ENCODE measurements around the gene NET1.

The NET1 gene

DNA sequence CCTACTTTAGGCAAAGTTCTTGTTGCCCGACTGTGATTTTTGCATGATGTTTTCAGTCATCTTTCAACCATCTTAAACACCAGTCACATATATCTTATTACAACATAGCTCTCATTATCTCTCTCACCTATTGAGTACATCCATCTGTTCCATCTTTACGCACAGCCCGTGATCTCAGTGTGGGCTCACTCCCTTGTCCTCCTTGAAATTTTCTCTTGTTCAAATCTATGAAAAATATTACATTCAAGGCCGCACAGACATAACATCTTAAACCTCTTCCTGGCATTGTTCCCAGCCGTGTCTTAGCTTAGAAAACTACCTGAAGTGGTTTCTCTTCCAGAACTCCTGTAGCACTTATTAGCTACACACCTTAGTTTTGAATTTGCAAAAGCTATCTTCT, 32.6 kb downstream of the NET1 start:
- DNase-seq, result no peak

DNA sequence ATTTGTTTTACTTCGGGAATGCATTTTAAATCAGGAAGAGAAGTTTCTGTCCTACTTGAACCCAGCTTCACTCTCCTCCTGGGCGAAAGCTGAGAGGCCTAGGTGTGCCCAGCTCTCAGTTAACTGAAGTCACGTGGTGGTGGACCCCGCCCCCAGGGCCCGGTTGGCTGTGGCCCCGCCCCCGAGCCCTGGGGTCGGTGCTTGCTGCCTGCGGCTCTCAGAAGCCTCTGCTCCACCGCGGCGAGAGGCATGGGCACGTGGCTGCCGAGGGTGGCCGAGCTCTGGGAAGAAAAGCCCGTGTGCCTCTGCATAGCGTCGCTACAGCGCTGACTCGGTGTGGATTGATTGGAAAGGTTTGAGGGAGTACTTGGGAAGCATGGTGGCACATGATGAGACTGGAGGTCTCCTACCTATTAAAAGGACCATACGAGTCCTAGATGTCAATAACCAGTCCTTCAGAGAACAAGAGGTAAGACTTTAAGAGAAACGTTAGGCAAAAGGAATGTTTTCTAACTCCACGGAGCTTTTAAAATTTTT, 34.1 kb downstream of the NET1 start:
- DNase-seq, result peak; percentile 74

GRCh38 chr10:5447056-5447455, 34.7 kb downstream of the NET1 start:
- no peak for DNase-seq

DNA sequence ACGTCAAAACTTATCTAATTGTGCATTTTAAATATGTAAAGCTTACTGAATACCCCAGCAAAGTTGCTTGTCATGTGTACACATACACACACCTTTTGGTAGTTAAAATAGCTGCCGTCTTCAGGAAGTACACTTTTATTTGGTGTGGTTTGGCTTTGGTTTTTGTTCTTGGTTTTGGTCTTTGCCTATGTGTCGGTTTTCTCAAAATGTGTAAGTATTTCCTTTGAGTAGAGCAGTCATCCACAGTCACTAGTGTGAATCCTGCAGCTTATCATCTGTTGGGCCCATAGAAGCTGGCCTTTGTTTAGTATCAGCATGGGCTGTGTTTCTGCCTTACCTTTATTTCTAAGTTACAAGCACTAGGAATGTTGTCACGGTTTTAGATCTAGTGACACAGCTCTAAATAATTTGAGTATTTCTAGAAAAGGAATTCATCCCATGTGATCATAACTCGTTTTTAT, 35.3 kb downstream of the NET1 start:
- no peak for DNase-seq

DNA sequence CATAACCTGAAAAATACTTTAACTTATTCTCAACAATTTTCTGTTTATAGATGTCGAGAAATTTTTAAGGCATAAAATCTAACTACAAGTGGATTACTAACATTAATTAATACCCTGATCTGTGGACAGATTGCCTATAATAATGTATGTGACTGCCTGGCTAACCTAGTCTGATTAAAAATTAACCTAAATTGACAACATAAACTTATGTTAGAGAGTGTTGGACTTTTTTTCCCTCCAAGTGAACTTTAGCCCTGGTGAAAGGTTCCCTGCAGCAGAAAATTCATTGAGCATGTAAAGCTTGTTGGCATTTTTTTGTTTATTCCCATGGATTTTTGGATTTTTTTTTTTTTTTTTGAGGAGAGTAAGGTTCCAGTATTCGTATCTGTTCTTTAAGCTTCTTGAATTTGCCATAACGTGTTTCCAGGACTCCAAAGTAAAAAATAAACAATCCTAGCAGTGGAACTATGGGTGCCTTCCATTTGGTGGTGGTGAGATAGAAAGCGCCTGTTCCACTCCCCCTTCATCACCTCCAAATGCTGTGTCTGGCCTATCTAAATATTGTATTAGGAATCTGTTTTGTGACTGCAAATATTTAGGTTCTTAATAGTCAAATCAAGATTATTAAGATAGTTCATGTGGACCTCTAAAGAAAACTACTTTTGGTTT, 36.1 kb downstream of the NET1 start:
- no peak for DNase-seq

GRCh38 chr10:5449227-5449626, 36.9 kb downstream of the NET1 start:
- DNase-seq, result no peak

DNA sequence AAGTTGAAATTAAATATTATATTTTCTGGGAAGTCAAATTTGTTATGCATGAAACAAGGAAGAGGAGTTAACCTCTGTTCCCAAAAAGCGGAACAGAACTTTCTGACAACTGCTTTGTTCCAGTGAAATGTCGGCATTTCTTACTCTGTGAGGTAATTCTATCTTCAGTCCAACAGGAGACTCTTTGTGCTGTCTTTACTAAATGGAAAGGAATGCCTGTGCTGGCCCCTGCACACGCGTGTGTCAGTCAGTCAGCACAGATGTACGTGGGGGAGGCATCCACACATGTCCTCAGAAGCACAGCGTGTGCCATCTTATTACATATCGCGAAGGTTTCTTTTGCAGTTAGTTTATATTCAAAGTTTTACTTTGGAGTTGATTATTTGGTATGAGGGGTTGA, 37.5 kb downstream of the NET1 start:
- no peak for DNase-seq

DNA sequence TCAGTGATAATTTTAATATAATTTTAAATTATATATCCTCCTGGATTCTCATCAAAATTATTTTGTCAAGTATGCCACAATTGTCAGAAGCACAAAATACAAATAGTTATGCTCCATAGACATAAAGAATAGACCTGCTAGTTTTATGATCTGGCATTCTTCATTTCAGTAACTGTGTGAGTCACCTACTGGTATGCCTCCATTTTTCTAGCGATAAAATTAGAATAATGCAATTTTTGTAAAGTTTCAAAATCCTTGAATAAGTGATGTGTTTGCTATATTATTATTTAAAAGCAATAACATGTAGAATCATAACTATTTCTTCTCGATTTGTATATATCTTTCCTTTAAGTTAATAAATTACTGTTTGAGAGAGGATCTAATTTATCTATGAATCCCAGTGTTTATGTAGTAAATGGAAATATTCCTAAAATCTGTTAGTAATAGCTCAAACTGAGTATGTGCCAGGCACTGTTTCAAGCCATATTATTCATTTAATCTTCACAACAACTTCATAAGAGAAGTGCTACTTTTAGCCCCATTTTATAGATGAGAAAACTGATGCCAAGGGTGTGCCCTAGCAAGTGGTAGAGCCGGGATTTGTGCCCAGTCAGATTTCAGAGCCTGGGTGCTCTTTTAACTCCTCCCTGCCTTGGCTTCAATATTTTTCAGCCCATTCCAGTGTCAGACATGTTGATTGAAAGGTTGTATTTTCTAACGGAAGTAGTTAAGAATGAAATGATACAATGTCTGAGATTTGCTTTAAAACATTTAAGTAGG, 38.4 kb downstream of the NET1 start:
- DNase-seq, result no peak

DNA sequence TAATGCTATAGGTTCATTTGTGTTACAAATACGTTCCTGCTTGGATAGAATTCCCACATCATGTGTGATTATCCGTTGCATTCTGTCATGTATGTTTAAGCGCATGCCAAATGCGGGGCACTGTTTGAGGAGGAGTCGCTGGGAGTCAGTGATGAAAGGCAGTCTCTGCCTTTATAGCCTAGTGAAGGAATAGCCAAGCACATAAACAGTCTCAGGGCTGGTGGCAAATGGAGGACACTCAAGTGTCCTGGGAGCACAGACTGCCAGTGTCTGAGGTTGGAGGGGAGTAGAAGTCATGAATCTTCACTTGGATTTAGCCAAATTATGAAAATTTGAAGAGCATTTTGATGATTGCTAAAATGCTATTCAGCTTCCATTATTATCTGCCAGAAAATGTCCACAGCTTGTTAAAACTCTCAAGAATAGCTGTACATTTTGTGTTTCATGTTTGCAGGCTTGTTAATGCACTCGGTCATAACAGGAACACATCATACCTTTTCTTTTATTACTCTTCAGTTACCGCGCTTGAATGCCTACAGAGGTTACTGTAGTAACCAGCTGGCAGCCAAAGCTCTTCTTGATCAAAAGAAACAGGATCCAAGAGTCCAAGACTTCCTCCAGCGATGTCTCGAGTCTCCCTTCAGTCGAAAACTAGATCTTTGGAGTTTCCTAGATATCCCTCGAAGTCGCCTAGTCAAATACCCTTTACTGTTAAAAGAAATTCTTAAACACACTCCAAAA, 41.6 kb downstream of the NET1 start:
- no peak for DNase-seq

- DNase-seq, result no peak
These were observed 44.2 kb downstream of the NET1 start for GRCh38 chr10:5456563-5456962.

DNA sequence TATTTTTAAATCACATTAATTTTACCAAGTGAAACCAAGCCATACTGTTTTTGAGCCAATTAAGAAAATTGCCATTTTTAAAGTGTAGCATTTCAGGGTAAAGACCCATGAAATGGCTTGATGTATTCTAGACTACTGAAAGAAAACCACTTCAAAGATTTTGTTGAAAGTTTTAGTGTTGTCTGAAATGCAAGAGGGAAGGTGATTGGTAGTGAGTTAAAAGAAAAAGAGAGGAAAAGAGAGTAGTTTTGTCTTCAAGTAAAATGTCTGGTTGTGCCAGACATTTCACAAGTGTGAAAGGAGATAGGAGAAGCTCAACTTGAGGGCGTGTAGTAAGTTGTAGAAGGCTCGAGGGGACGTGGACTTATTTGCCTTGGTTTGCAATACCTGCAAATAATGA, 45.4 kb downstream of the NET1 start:
- DNase-seq, result no peak

DNA sequence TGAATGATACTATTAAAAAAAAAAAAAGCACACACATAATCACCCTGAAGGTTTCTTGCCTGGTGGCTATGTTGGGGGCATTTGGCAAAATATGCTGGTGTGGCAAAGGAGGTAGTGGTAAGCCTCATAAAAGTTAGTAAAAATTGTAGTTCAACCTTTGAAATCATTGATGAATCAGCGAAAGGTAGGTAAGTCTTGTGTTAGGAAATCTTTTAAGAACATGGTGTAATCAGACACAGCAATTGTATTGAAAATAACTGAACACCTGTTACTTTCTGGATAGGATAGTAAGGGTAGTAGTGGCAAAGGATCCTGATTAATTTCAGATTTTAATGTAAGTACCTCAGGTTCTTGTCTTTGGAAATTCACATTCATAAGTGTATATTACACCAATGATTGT, 46.1 kb downstream of the NET1 start:
- no peak for DNase-seq

GRCh38 chr10:5458949-5459747, 46.8 kb downstream of the NET1 start:
- DNase-seq, result no peak

GRCh38 chr10:5460468-5461202, 48.3 kb downstream of the NET1 start:
- peak; percentile 52 for DNase-seq

- DNase-seq, result no peak
These were observed 48.8 kb downstream of the NET1 start for GRCh38 chr10:5461203-5461588.

DNA sequence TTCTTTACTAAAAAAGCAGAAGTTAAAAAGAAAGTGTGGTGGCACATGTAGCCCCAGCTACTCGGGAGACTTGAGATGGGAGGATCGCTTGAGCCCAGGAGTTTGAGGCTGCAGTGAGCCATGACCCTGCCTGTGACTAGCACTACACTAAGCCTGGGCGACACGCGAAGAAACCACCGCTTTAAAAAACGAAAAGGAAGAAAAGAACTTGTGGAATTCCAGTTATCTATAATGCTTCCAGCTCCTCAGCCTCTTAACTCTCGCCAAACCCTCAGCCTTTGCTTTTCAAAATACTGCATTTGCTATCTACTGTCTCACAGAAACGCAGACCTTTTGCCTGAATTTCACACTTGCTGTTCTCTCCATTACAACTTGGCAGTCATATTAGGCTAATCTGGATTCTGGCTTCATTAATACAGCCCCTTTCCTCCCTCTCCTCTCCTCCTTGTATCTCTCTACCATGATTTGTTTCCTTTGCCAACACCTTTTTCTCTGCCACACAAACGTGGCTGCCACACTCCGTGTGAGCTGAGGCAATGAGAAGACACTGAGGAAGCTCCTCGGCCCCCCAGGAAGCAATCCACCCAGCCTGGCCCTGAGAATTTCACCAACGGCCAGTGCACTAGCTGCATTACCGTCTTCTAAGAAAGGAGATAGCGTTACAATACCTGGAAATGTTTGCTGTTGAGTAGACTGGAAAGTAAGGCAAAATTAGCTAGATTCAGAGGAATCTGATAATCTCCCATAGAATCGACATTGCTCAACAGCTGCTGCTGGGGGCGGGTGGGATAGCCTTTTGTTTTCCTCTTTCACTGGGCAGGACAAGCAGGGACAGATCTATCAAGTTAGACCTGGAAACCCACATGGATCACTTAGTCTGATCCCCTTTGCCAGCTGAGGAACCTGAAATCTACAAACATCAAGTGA, 49.8 kb downstream of the NET1 start:
- no peak for DNase-seq

DNA sequence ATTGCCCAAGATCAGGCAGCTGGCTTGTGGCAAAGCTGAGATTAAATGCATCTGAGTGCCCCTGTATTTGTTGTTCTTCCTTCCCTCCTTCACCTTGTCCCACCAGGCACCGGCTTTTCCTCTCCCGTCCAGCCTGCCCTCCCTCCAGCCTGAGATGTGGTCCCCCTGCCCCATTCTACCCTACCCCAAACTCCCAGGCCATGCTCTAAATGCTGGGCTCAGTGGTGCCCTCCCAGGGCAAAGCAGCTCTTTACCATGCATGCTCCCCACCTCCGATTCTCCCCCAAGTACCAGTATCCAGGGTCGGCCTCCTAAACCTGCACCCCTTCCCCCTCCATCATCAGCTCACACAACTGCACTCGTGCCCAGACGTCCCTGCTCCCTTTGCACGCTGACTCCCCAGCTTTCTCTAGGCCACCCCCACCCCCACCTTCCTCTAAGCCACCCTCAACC, 50.5 kb downstream of the NET1 start:
- DNase-seq, result no peak

DNA sequence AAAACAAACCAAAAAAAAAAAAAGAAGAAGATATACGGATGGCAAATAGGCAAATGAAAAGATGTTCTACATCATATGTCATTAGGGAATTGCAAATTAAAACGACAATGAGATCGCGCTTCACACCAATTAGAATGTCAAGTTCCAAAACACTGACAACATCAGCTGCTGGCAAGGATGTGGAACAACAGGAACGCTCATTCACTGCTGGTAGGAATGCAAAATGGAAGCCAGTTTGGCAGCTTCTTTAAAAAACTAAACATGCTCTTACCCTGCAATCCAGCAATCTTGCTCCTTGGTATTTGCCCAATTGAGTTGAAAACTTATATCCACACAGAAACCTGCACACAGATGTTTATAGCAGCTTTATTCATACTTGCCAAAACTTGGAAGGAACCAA, 52.2 kb downstream of the NET1 start:
- DNase-seq, result no peak

DNA sequence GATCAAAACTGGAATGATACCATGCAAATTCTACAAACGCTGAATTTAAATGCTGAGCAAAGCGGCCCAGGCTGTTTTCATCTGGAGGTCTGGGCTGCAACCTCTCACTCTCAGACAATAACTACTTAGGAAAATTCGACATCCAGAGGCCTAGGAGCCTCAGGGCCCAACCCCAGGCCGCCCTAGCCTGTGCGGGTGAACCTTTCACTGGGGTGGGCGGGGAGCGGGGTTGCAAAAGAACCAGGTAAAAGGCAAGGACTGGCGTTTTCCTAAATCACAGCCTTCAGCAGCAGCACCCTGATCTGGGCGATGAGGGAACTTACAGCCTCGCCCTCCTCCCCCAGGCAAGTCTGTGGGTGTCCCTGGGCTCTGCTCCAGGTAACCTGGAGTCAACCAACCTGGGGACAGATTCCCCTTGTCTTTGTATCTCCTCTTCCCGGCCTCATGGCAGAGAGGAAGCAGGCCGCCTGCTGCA, 53.7 kb downstream of the NET1 start:
- DNase-seq, result peak; percentile 25

DNA sequence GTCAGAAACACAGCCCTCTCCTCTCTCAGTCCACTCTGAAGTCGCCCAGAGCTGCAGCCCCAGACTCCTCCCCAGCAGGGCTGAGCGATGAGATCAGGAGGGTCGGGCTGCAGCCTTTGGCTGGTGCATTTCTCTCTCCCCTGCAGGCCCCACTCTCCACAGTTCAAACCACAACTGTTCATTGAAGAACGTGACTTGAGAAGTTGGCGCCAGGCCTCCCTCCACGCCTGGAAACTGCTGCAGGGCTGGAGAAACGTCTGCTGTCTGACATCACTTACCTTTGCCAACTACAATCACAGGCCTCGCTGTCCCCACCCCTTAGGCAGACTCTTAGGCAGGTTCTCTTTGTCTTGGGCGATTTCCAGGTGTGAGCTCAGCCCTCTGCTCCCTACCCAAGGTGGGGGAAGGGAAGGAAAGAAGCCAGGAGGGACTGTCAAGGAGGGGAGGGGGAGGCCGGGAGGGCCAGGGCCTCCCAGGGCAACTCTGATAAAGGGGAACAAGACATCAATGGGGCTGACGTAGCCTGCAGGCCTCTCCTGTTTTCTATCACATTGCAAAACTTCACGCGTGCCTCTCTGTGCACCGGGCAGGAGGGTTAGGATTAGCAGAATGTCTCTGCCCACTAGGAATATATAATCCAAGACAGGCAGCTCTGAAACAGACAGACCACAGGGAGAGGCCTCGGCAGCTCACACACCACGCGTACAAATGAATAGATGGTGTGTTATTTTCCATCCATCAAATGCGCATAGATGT, 54.3 kb downstream of the NET1 start:
- peak; percentile 67 for DNase-seq

Measured in NCI-H1105 treated with DMSO at 0.1 percent for 48 hours (cell line).